SK-N-SH treated with all-trans-retinoic acid at 6 μM for 48 hours (cell line): ENCODE data around the gene NUP54.

Experiments
- ARNTL ChIP-seq: fragments of 450-650 bp; formaldehyde crosslinking; IDR thresholded peaks from 2 replicates; pipeline ENCODE4 v1.5.0; 2020; ENCODE audit warnings: low read depth, mild to moderate bottlenecking, moderate library complexity, borderline replicate concordance
- ESRRG ChIP-seq: fragments of 250-450 bp; sonication (Bioruptor Pico); IDR thresholded peaks from 2 replicates; pipeline ENCODE4 v1.6.1; 2021; ENCODE audit warnings: mild to moderate bottlenecking
- GLIS3 ChIP-seq: fragments of 250-450 bp; sonication (Bioruptor Pico); IDR thresholded peaks from 2 replicates; pipeline ENCODE4 v1.5.0; 2020; ENCODE audit warnings: mild to moderate bottlenecking, moderate library complexity
- RARB ChIP-seq: fragments of 250-450 bp; sonication (Bioruptor Pico); IDR thresholded peaks from 2 replicates; pipeline ENCODE4 v1.8.0; 2021; ENCODE audit warnings: mild to moderate bottlenecking, moderate library complexity
- SNAI2 ChIP-seq: fragments of 250-450 bp; sonication (Bioruptor Pico); IDR thresholded peaks from 2 replicates; pipeline ENCODE4 v1.5.0; 2020; ENCODE audit warnings: mild to moderate bottlenecking, moderate library complexity
- TCF4 ChIP-seq: fragments of 250-450 bp; sonication (Bioruptor Pico); IDR thresholded peaks from 2 replicates; pipeline ENCODE4 v1.8.0; 2021; ENCODE audit warnings: mild to moderate bottlenecking, moderate library complexity, borderline replicate concordance
- TOX ChIP-seq: fragments of 250-450 bp; sonication (Bioruptor Pico); IDR thresholded peaks from 2 replicates; pipeline ENCODE4 v1.8.0; 2021; ENCODE audit warnings: mild to moderate bottlenecking, moderate library complexity, borderline replicate concordance
- ZFP3 ChIP-seq: fragments of 250-450 bp; sonication (Bioruptor Pico); IDR thresholded peaks from 2 replicates; pipeline ENCODE4 v1.5.0; 2020; ENCODE audit warnings: mild to moderate bottlenecking, moderate library complexity
- ZFP30 ChIP-seq: fragments of 450-650 bp; formaldehyde crosslinking; IDR thresholded peaks from 2 replicates; pipeline ENCODE4 v1.5.0; 2022; ENCODE audit warnings: mild to moderate bottlenecking, moderate library complexity
- TF ChIP-seq, protein P1 (sequence below): fragments of 250-450 bp; sonication (Bioruptor Pico); IDR thresholded peaks from 2 replicates; pipeline ENCODE4 v1.5.1; 2020; ENCODE audit warnings: low read depth, mild to moderate bottlenecking, moderate library complexity
- TF ChIP-seq, protein P2 (sequence below): fragments of 250-450 bp; sonication (Bioruptor Pico); IDR thresholded peaks from 2 replicates; pipeline ENCODE4 v1.8.0; 2020; ENCODE audit warnings: mild to moderate bottlenecking, moderate library complexity, borderline replicate concordance

DNA sequence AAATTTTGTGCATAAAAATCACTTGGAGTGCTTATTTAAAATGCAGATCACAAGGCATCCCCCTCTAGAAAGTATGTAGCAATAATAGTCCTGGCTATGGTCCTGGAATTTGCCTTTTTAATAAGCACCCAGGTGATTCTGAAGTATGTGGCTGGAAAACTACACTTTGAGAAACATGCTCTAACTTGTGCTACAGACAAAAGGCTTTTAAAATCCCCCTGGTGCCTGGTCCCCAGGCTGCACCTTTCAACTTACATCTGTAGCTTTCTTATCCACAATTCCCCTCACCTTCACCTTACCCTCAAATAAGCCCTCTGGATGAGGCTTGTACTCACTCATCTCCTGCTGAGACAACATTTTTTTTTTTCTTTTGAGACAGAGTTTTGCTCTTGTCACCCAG is 52.6 kb downstream of the NUP54 start:
- no peak for TF ChIP-seq SNAI2 (CRISPR knock-in tag)
- no peak for TF ChIP-seq TCF4 (CRISPR knock-in tag)
- TF ChIP-seq, protein P1, sequence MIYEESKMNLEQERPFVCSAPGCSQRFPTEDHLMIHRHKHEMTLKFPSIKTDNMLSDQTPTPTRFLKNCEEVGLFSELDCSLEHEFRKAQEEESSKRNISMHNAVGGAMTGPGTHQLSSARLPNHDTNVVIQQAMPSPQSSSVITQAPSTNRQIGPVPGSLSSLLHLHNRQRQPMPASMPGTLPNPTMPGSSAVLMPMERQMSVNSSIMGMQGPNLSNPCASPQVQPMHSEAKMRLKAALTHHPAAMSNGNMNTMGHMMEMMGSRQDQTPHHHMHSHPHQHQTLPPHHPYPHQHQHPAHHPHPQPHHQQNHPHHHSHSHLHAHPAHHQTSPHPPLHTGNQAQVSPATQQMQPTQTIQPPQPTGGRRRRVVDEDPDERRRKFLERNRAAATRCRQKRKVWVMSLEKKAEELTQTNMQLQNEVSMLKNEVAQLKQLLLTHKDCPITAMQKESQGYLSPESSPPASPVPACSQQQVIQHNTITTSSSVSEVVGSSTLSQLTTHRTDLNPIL (CRISPR knock-in tag) = no peak
- no peak for TF ChIP-seq ZFP3 (CRISPR knock-in tag)
- no peak for TF ChIP-seq ESRRG (CRISPR knock-in tag)
- no peak for TF ChIP-seq ARNTL (CRISPR knock-in tag)
- no peak for TF ChIP-seq GLIS3 (CRISPR knock-in tag)
- no peak for TF ChIP-seq ZFP30 (CRISPR knock-in tag)
- no peak for TF ChIP-seq RARB
- TF ChIP-seq TOX (CRISPR knock-in tag) = no peak
- TF ChIP-seq, protein P2, sequence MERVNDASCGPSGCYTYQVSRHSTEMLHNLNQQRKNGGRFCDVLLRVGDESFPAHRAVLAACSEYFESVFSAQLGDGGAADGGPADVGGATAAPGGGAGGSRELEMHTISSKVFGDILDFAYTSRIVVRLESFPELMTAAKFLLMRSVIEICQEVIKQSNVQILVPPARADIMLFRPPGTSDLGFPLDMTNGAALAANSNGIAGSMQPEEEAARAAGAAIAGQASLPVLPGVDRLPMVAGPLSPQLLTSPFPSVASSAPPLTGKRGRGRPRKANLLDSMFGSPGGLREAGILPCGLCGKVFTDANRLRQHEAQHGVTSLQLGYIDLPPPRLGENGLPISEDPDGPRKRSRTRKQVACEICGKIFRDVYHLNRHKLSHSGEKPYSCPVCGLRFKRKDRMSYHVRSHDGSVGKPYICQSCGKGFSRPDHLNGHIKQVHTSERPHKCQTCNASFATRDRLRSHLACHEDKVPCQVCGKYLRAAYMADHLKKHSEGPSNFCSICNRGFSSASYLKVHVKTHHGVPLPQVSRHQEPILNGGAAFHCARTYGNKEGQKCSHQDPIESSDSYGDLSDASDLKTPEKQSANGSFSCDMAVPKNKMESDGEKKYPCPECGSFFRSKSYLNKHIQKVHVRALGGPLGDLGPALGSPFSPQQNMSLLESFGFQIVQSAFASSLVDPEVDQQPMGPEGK (CRISPR knock-in tag) = no peak
